ENCODE results near the gene ISCU.
"Not testable (repeated sequence)": the region's sequence is repeated elsewhere in the genome, so short reads cannot be mapped to it uniquely, and the experiment has no call there.

ISCU gene

GRCh38 chr12:108568338-108569154, 6.2 kb downstream of the ISCU start:
- H3K4me3 ChIP-seq, result no peak overlapping the region
- no peak for TF ChIP-seq Cebpa-rat (IDR thresholded peaks at IDR 0.05)
- no peaks in the 10 kb centered on the region for H3K27me3 ChIP-seq
- H3K36me3 ChIP-seq, result peaks cover 39 to 60% (median 52%) of the 10 kb centered on the region in 11 experiments; a peak in 21 of 22 replicates
- peak overlapping the region in 10 of 11 experiments; percentile 9 to 63 (median 46); a peak in 14 of 22 replicates for H3K27ac ChIP-seq
- H3K9me3 ChIP-seq (replicated peaks in 1 of 11), result no peaks in the 10 kb centered on the region
- peak overlapping the region in 10 of 11 experiments; percentile 16 to 57 (median 42); a peak in 15 of 22 replicates for H3K9ac ChIP-seq
- peaks cover 71 to 99% (median 88%) of the 10 kb centered on the region in 10 experiments for H3K4me1 ChIP-seq
- peaks cover 0 to 21% (median 0%) of the 10 kb centered on the region in 11 experiments; a peak in 4 of 22 replicates for H4K20me1 ChIP-seq
- peak overlapping the region; percentile 76 to 99 (median 98) for H3K4me2 ChIP-seq

DNA sequence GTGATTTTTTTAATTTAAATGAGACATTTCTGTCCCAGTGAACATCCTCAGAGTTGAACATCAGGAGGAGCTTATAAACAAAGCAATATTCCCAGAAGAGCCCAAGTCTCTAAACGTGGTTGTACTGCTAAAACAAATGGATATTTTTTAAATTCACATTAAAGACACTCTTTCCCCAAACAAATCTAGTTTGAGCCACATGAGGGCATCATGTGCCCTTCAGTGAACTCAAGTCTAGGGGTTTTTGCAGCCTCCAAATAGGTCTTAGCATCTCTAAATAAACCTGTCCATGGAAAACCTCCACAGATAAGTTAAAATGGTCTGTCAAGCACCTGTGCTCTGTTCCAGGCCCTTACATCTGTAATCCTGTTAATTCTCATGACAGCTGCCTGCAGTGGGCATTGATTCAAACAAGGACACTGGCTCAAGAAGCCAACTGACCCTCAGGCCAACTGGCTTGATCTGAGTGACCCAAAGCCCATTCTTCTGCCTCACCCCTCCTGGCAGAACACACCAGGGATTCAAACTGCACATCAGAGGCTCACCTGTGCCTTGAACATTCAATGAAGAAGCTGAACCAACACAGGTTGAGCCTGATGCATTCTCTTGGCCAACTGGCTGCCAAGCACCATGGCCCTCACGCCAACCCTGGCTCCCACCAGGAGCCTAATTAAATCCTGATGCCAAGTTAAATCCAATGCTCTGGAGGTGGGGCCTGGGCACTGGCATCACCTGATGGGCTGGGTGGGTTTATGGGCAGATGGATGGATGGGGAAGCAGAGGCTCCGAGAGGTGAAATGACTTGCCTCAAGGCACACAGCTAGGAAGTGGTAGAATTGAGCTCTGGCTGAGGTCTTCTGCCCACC, 8.6 kb downstream of the ISCU start:
- peaks cover 26 to 41% (median 34%) of the 10 kb centered on the region in 11 experiments; a peak in 19 of 22 replicates for H3K36me3 ChIP-seq
- no peak for TF ChIP-seq Cebpa-rat (IDR thresholded peaks at IDR 0.05)
- peak overlapping the region; percentile 3 to 99 (median 12); a peak in 11 of 22 replicates for H3K4me2 ChIP-seq
- no peak overlapping the region for H3K4me3 ChIP-seq
- H3K9ac ChIP-seq, result no peak overlapping the region
- no peak overlapping the region for H3K27ac ChIP-seq
- H3K4me1 ChIP-seq, result peaks cover 71 to 99% (median 88%) of the 10 kb centered on the region in 10 experiments
- H4K20me1 ChIP-seq, result peaks cover 0 to 21% (median 0%) of the 10 kb centered on the region in 11 experiments; a peak in 4 of 22 replicates
- H3K9me3 ChIP-seq (replicated peaks in 1 of 11), result no peaks in the 10 kb centered on the region
- no peaks in the 10 kb centered on the region for H3K27me3 ChIP-seq

DNA sequence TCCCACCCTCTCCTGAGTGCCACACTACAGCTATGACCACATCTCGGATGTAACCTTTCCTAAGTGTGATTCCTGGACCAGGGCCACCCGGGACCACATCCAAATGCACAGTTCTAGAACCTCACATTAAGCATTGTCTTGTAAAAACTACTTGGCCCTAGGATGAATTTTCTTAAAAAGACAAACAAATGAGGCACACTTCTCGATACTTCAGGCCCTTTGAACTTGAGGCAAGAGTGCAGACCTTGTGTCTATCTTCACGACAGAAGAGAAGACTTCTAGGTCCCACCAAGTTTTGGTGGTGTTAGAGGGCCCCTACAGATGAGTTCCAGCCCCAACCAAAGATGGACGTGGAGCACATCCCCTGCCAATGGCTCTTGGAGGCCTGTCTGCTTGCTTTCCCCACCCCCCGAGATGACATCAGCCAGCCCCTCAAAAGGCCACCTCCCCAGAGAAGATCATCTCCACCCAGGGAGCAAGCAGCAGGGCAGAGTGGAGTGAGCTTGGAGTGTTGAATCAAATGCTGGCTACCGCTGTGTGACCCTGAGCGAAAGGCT, 9.3 kb downstream of the ISCU start:
- peaks cover 0 to 17% (median 0%) of the 10 kb centered on the region in 11 experiments; a peak in 3 of 22 replicates for H4K20me1 ChIP-seq
- no peaks in the 10 kb centered on the region for H3K9me3 ChIP-seq (replicated peaks in 1 of 11)
- H3K4me2 ChIP-seq, result peak overlapping the region in 5 of 11 experiments; percentile 6 to 99 (median 12); a peak in 2 of 22 replicates
- H3K4me1 ChIP-seq, result peaks cover 71 to 99% (median 88%) of the 10 kb centered on the region in 10 experiments
- H3K4me3 ChIP-seq, result no peak overlapping the region
- H3K36me3 ChIP-seq, result peaks cover 21 to 35% (median 29%) of the 10 kb centered on the region in 11 experiments; a peak in 19 of 22 replicates
- no peaks in the 10 kb centered on the region for H3K27me3 ChIP-seq
- no peak overlapping the region for H3K27ac ChIP-seq
- TF ChIP-seq Cebpa-rat (IDR thresholded peaks at IDR 0.05), result no peak
- 0 out of 22 replicates have a peak overlapping the region, but pooled peaks of 1 of the 11 experiments have one; percentile 2 for H3K9ac ChIP-seq

GRCh38 chr12:108572166-108572790, 9.9 kb downstream of the ISCU start:
- no peak for TF ChIP-seq Cebpa-rat (IDR thresholded peaks at IDR 0.05)
- Histone ChIP-seq H3K9ac (no peak overlapping the region), H3K4me1 (peaks cover 71 to 99% (median 88%) of the 10 kb centered on the region in 10 experiments), H3K4me2 (peak overlapping the region in 1 of 11 experiments; percentile 2; a peak in 2 of 22 replicates), H3K27ac (no peak overlapping the region), H3K27me3 (no peaks in the 10 kb centered on the region), H3K4me3 (no peak overlapping the region), H3K9me3 (replicated peaks in 1 of 11) (no peaks in the 10 kb centered on the region), H3K36me3 (peaks cover 15 to 29% (median 23%) of the 10 kb centered on the region in 11 experiments; a peak in 19 of 22 replicates), H4K20me1 (peaks cover 0 to 11% (median 0%) of the 10 kb centered on the region in 11 experiments; a peak in 2 of 22 replicates)

DNA sequence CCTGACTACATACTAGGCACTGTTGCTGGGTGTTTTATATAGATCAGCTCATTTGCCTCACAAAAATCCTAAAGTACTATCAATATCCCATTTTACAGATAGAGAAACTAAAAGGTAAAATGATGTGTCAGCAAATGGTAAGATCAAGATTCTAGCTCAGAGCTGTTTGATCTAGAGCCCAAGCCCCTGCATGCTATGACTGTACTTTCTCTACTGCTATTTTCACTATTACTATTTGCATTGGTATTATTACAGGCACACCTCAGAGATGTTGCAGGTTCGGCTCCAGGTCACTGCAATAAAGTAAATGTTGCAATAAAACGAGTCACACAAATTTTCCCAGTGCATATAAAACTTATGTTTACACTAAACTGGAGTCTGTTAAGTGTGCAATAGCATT, 10.9 kb downstream of the ISCU start:
- Histone ChIP-seq H4K20me1 (peaks cover 0 to 5% (median 0%) of the 10 kb centered on the region in 11 experiments; a peak in 2 of 22 replicates), H3K36me3 (peaks cover 5 to 20% (median 17%) of the 10 kb centered on the region in 11 experiments; a peak in 16 of 22 replicates), H3K27me3 (no peaks in the 10 kb centered on the region), H3K9ac (no peak overlapping the region), H3K9me3 (replicated peaks in 1 of 11) (no peaks in the 10 kb centered on the region), H3K4me2 (peak overlapping the region in 4 of 11 experiments; percentile 25 to 75 (median 67); a peak in 5 of 22 replicates), H3K4me1 (peaks cover 65 to 95% (median 78%) of the 10 kb centered on the region in 10 experiments), H3K4me3 (no peak overlapping the region), H3K27ac (no peak overlapping the region)
- no peak for TF ChIP-seq Cebpa-rat (IDR thresholded peaks at IDR 0.05)

DNA sequence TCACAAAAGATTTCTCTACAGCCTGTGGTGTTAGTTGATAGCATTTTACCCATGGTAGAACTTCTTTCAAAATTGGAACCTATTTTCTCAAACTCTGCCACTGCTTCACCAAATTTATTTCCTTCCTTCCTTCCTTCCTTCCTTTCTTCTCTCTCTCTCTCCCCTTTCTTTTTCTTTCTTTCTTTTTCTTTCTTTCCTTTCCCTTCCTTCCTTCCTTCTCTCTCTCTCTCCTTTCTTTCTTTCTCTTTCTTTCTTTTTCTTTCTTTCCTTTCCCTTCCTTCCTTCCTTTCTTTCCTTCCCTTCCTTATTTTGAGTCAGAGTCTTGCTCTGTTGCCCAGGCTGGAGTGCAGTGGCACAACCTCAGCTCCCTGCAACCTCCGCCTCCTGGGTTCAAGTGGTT, 11.9 kb downstream of the ISCU start:
- Histone ChIP-seq H3K4me1 (peaks cover 62 to 94% (median 73%) of the 10 kb centered on the region in 10 experiments), H3K27ac (peak overlapping the region in 1 of 11 experiments; percentile 43; a peak in 1 of 22 replicates), H3K4me2 (peak overlapping the region in 10 of 11 experiments; percentile 9 to 75 (median 62); a peak in 18 of 22 replicates), H3K36me3 (peaks cover 0 to 10% (median 8%) of the 10 kb centered on the region in 11 experiments; a peak in 14 of 22 replicates)
- not testable (repeated sequence) for H3K27me3 ChIP-seq; H3K9ac ChIP-seq; H4K20me1 ChIP-seq; H3K9me3 ChIP-seq (replicated peaks in 1 of 11); H3K4me3 ChIP-seq

DNA sequence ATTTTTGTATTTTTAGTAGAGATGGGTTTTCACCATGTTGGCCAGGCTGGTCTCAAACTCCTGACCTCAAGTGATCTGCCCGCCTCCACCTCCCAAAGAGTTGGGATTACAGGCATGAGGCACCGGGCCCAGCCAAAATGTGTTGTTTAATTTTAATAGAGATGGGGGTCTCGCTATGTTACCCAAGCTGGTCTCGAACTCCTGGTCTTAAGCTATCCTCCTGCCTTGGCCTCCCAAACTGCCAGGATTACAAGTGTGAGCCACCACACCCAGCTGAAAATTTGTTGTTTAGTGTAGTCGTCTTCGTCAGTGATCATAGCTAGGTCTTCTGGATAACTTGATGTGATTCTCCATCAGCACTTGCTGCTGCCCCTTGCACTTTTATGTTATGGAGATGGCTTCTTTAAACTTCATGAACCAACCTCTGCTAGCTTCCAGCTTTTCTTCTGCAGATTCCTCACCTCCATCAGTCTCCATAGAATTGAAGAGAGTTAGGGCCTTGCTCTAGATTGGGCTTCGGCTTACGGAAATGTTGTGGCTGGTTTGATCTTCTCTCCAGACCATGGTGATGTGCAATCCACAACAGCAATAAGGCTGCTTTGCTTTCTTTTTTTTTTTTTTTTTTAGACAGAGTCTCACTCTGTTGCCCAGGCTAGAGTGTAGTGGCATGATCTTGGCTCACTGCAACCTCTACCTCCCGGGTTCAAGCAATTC, 13.0 kb downstream of the ISCU start:
- H3K4me3 ChIP-seq, result no peak overlapping the region
- no peaks in the 10 kb centered on the region; a peak in 1 of 22 replicates for H3K36me3 ChIP-seq
- peak overlapping the region in 9 of 11 experiments; percentile 30 to 67 (median 43); a peak in 16 of 22 replicates for H3K27ac ChIP-seq
- H3K4me1 ChIP-seq, result peaks cover 62 to 95% (median 78%) of the 10 kb centered on the region in 10 experiments
- no peaks in the 10 kb centered on the region; a peak in 1 of 22 replicates for H3K9me3 ChIP-seq (replicated peaks in 1 of 11)
- H3K4me2 ChIP-seq, result peak overlapping the region; percentile 58 to 75 (median 68)
- H4K20me1 ChIP-seq, result no peaks in the 10 kb centered on the region
- H3K9ac ChIP-seq, result peak overlapping the region in 4 of 11 experiments; percentile 2 to 9 (median 5); a peak in 4 of 22 replicates
- TF ChIP-seq Cebpa-rat (IDR thresholded peaks at IDR 0.05), result peak in 3 of 11 experiments; percentile 12 to 56 (median 18); a peak in 1 of 22 replicates
- H3K27me3 ChIP-seq, result no peaks in the 10 kb centered on the region
